HL-60 (cell line): Measurements from ENCODE around the gene SNAPC3.

Experiments
- GABPA ChIP-seq: IDR thresholded peaks from 2 replicates; pipeline ENCODE4 v1.6.1; 2012; ENCODE audit warnings: low read depth
- POLR2AphosphoS5 ChIP-seq: IDR thresholded peaks from 2 replicates; pipeline ENCODE4 v1.6.1; 2012; ENCODE audit warnings: low read depth
- SPI1 ChIP-seq: IDR thresholded peaks from 2 replicates; pipeline ENCODE4 v1.6.1; 2012; ENCODE audit warnings: low read depth, mild to moderate bottlenecking, borderline replicate concordance
- TF ChIP-seq, protein P1 (sequence below): IDR thresholded peaks from one replicate; pipeline ENCODE4 v1.5.1; 2011; ENCODE audit warnings: low read length, control low read depth, inconsistent platforms; ENCODE audit not compliant: insufficient read depth
- TF ChIP-seq, protein P2 (sequence below): IDR thresholded peaks from 2 replicates; pipeline ENCODE4 v1.6.1; 2012; ENCODE audit warnings: low read depth; ENCODE audit not compliant: insufficient replicate concordance

DNA sequence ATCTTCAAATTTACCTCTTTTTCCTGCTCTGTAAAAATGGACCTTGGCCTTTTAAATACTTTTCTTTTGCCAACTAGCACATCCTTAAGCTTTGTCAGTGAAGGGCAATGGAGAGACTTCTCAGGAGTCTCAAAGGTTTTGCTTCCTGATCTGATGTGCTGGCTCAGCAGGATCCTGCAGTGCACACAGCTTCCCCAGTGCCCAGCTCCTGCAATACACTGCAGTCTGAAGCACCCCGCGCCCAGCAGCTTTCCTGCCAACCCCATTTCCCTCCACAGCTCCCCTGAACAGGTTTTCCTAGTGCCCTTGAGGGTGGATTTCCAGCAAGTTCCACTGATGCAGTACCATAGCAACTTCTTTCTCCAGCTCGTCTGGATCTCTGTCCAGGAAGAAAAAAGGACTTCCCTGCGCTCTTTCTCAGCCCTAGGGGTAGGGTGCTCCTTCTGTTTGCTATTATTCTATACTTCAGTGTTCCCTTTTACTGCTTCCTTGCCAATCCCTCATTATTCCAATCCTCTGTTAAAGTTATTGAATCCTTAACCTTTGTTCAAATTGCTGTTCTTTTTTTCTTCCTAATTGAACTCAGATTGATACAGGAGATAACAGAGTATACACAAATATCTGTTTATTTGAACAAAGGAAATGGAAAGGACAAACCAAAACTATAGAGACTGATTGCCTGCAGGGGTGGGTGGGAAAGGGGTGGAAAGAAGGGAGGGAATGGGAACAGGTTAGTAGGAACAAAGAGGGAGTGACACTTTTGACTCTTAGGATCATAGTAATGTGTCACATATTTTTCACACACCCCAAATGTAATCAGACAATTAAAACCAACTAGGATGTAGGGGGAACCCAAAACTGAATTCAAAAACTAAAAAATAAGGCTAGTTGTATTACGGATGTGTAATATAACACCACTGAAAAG, 8.5 kb downstream of the SNAPC3 start:
- TF ChIP-seq, protein P1, sequence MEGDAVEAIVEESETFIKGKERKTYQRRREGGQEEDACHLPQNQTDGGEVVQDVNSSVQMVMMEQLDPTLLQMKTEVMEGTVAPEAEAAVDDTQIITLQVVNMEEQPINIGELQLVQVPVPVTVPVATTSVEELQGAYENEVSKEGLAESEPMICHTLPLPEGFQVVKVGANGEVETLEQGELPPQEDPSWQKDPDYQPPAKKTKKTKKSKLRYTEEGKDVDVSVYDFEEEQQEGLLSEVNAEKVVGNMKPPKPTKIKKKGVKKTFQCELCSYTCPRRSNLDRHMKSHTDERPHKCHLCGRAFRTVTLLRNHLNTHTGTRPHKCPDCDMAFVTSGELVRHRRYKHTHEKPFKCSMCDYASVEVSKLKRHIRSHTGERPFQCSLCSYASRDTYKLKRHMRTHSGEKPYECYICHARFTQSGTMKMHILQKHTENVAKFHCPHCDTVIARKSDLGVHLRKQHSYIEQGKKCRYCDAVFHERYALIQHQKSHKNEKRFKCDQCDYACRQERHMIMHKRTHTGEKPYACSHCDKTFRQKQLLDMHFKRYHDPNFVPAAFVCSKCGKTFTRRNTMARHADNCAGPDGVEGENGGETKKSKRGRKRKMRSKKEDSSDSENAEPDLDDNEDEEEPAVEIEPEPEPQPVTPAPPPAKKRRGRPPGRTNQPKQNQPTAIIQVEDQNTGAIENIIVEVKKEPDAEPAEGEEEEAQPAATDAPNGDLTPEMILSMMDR, result no peak
- TF ChIP-seq POLR2AphosphoS5, result no peak
- TF ChIP-seq, protein P2, sequence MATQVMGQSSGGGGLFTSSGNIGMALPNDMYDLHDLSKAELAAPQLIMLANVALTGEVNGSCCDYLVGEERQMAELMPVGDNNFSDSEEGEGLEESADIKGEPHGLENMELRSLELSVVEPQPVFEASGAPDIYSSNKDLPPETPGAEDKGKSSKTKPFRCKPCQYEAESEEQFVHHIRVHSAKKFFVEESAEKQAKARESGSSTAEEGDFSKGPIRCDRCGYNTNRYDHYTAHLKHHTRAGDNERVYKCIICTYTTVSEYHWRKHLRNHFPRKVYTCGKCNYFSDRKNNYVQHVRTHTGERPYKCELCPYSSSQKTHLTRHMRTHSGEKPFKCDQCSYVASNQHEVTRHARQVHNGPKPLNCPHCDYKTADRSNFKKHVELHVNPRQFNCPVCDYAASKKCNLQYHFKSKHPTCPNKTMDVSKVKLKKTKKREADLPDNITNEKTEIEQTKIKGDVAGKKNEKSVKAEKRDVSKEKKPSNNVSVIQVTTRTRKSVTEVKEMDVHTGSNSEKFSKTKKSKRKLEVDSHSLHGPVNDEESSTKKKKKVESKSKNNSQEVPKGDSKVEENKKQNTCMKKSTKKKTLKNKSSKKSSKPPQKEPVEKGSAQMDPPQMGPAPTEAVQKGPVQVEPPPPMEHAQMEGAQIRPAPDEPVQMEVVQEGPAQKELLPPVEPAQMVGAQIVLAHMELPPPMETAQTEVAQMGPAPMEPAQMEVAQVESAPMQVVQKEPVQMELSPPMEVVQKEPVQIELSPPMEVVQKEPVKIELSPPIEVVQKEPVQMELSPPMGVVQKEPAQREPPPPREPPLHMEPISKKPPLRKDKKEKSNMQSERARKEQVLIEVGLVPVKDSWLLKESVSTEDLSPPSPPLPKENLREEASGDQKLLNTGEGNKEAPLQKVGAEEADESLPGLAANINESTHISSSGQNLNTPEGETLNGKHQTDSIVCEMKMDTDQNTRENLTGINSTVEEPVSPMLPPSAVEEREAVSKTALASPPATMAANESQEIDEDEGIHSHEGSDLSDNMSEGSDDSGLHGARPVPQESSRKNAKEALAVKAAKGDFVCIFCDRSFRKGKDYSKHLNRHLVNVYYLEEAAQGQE, result no peak
- TF ChIP-seq GABPA, result no peak
- no peak for TF ChIP-seq SPI1
